A673 (cell line): ENCODE measurements around the gene HIVEP1.

Experiments
- EZH2 ChIP-seq: fragments of 200-600 bp; sonication (generic); IDR thresholded peaks from 2 replicates; pipeline ENCODE4 v1.6.1; 2017; ENCODE audit warnings: borderline replicate concordance, low read depth, mild to moderate bottlenecking, mixed read lengths, antibody characterized with exemption, low read length; ENCODE audit not compliant: poor library complexity, severe bottlenecking
- TF ChIP-seq, protein P1 (sequence below): fragments of 300-800, 200-600 bp; sonication (generic); conservative IDR thresholded peaks from 2 replicates; pipeline ENCODE4 v1.5.1; 2017; ENCODE audit warnings: low read depth, mild to moderate bottlenecking, antibody characterized with exemption, low read length, moderate library complexity, mixed read lengths

DNA sequence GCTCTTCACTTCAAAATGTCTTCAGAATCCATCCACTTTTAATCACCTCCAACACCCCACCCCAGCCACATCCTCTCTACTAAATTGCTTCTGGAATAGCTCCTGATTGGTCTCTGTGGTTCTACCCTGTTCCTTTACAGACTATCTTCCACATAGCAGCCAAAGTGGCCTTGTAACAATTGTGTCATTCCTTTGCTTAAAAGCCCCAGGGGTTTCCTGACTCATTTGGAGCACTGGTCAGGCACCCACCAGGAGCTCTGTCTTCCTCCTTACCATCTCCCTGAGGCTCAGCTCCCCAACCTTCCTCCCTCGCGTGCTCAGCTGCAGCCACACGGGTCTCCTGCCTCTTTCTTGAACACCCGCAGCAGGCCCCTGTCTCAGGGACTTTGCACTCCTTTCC is 126.8 kb downstream of the HIVEP1 start:
- TF ChIP-seq, protein P1, sequence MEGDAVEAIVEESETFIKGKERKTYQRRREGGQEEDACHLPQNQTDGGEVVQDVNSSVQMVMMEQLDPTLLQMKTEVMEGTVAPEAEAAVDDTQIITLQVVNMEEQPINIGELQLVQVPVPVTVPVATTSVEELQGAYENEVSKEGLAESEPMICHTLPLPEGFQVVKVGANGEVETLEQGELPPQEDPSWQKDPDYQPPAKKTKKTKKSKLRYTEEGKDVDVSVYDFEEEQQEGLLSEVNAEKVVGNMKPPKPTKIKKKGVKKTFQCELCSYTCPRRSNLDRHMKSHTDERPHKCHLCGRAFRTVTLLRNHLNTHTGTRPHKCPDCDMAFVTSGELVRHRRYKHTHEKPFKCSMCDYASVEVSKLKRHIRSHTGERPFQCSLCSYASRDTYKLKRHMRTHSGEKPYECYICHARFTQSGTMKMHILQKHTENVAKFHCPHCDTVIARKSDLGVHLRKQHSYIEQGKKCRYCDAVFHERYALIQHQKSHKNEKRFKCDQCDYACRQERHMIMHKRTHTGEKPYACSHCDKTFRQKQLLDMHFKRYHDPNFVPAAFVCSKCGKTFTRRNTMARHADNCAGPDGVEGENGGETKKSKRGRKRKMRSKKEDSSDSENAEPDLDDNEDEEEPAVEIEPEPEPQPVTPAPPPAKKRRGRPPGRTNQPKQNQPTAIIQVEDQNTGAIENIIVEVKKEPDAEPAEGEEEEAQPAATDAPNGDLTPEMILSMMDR = no peak
- TF ChIP-seq EZH2 = no peak
